NT2/D1 (cell line): ENCODE data around the gene GALNT5.

Experiments used
- SUZ12 ChIP-seq: IDR thresholded peaks from 2 replicates; pipeline ENCODE4 v1.6.1; 2011; ENCODE audit not compliant: insufficient read length, insufficient read depth; ENCODE audit errors: extremely low read depth
- YY1 ChIP-seq: IDR thresholded peaks from 2 replicates; pipeline ENCODE4 v1.6.1; 2011; ENCODE audit not compliant: insufficient read length, insufficient read depth
- ZNF274 ChIP-seq: IDR thresholded peaks from 2 replicates; pipeline ENCODE4 v1.6.1; 2011; ENCODE audit warnings: mild to moderate bottlenecking, low read depth, low read length

DNA sequence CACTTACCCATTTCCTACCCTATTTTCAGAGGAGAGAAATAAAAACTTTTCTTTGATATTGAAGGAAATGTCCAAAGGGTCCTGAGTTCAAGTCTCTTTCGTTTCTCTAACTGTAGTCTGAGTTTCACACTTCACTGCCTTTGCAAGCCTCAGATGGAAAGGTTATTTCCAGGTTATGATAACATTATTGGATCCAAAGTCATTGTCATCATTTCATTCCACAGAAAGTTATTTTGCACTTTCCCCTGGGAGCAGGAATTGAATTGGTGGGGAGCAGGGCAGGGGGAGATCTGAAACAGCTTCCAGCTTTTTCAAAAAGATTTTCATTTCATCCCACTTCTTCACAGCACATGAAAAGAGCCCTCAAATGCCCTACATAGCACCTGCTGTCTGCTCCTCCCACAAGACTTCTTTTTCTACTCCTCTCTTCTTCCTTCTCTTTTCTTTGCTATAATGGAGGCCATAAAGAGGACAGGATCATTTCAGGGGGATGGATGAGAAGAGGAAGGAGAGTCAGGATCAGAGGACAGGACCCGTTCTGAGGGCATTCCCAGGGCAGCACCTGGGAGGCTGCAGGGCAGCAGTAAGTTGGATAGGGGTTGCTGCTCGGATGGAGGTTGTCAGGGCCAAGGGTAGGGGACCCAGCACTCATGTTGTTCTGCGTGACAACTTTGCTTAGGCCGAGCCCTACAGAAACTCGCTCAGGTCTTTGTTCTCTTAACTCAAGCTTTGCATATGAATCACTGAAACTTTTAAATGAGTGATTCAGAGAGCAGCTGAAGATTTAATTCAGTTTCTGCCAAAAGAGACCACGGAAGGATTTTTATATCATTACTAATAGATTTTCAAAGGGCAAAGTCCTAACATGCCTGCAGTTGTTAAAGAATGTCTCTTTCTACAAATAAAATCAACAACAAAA lies 11.4 kb upstream of the GALNT5 start:
- no peak for TF ChIP-seq YY1
- TF ChIP-seq ZNF274 = no peak
- TF ChIP-seq SUZ12 = no peak
